HEK293 (cell line): ENCODE measurements around the gene SVOP.
"Not testable (repeated sequence)": the region's sequence is repeated elsewhere in the genome, so short reads cannot be mapped to it uniquely, and the experiment has no call there.

ENCODE experiments used
- CTCF ChIA-PET: fragments of 350-600 bp; formaldehyde crosslinking; extraction: SDS; loops from one replicate; lab custom pipeline; 2021; ENCODE audit warnings: antibody characterized with exemption; lab: Yijun Ruan, JAX
- POLR2A ChIA-PET: fragments of 300-600 bp; formaldehyde crosslinking; extraction: SDS; loops from one replicate; lab custom pipeline; 2020; ENCODE audit warnings: antibody characterized with exemption, inconsistent platforms; lab: Yijun Ruan, JAX
- H3K27ac ChIP-seq: fragments of 200-500 bp; sonication (Bioruptor generic); 2 replicates; pipeline ENCODE4 v1.5.1; 2014; ENCODE audit warnings: low read depth, low read length, control low read depth, inconsistent platforms; ENCODE audit errors: extremely low read depth
- H3K36me3 ChIP-seq, 2 experiments: fragments of 200-500 bp in 1 of 2; sonication (Bioruptor generic) in 1 of 2; 1 replicate in 1 of 2; 2 replicates in 1 of 2; pipeline ENCODE4 v1.5.1; 2014 to 2017; ENCODE audit warnings: inconsistent platforms in 2 of 2, low read length in 2 of 2; ENCODE audit not compliant: control insufficient read depth in 2 of 2, insufficient read depth in 1 of 2
- H3K4me1 ChIP-seq: fragments of 200-500 bp; sonication (Bioruptor generic); 2 replicates; pipeline ENCODE4 v1.5.1; 2014; ENCODE audit warnings: mild to moderate bottlenecking, low read length, inconsistent platforms; ENCODE audit not compliant: control insufficient read depth, insufficient read depth
- H3K4me3 ChIP-seq: 2 replicates; pipeline ENCODE4 v1.5.1; 2011; ENCODE audit warnings: low read depth, mild to moderate bottlenecking, control low read depth, low read length, moderate library complexity
- H3K9me3 ChIP-seq: fragments of 200-500 bp; sonication (Bioruptor generic); 2 replicates; pipeline ENCODE4 v1.5.1; 2014; ENCODE audit warnings: low read depth, low read length, inconsistent platforms; ENCODE audit not compliant: control insufficient read depth, insufficient read depth
- GLIS1 ChIP-seq: fragments of 450-650 bp; formaldehyde crosslinking; IDR thresholded peaks from 2 replicates; pipeline ENCODE4 v1.5.1; 2016; ENCODE audit warnings: missing biosample characterization, missing genetic modification characterization
- WT1 ChIP-seq: fragments of 450-650 bp; formaldehyde crosslinking; IDR thresholded peaks from 2 replicates; pipeline ENCODE4 v1.5.1; 2016; ENCODE audit warnings: missing biosample characterization, missing genetic modification characterization
- YY2 ChIP-seq: fragments of 450-650 bp; formaldehyde crosslinking; IDR thresholded peaks from 2 replicates; pipeline ENCODE4 v1.5.1; 2016; ENCODE audit warnings: missing biosample characterization, missing genetic modification characterization
- ZBTB17 ChIP-seq: fragments of 450-650 bp; formaldehyde crosslinking; IDR thresholded peaks from 2 replicates; pipeline ENCODE4 v1.5.1; 2016; ENCODE audit warnings: missing biosample characterization, missing genetic modification characterization
- ZEB2 ChIP-seq: fragments of 450-650 bp; formaldehyde crosslinking; IDR thresholded peaks from 2 replicates; pipeline ENCODE4 v1.5.1; 2016; ENCODE audit warnings: missing biosample characterization, missing genetic modification characterization
- ZNF121 ChIP-seq: fragments of 450-650 bp; formaldehyde crosslinking; IDR thresholded peaks from 2 replicates; pipeline ENCODE4 v1.5.1; 2016; ENCODE audit warnings: missing biosample characterization, missing genetic modification characterization
- ZNF146 ChIP-seq: fragments of 450-650 bp; formaldehyde crosslinking; IDR thresholded peaks from 2 replicates; pipeline ENCODE4 v1.5.1; 2016; ENCODE audit warnings: missing biosample characterization, missing genetic modification characterization
- ZNF211 ChIP-seq: fragments of 450-650 bp; formaldehyde crosslinking; IDR thresholded peaks from 2 replicates; pipeline ENCODE4 v1.5.1; 2016; ENCODE audit warnings: low read depth, missing biosample characterization, missing genetic modification characterization
- ZNF560 ChIP-seq: fragments of 450-650 bp; formaldehyde crosslinking; IDR thresholded peaks from 2 replicates; pipeline ENCODE4 v1.5.1; 2017; ENCODE audit warnings: missing biosample characterization, missing genetic modification characterization, borderline replicate concordance
- ZNF777 ChIP-seq: fragments of 450-650 bp; formaldehyde crosslinking; IDR thresholded peaks from 2 replicates; pipeline ENCODE4 v1.5.1; 2017; ENCODE audit warnings: missing biosample characterization, missing genetic modification characterization, borderline replicate concordance
- TF ChIP-seq, protein P1 (sequence below): fragments of 450-650 bp; formaldehyde crosslinking; IDR thresholded peaks from 2 replicates; pipeline ENCODE4 v1.5.1; 2016; ENCODE audit warnings: missing biosample characterization, missing genetic modification characterization
- TF ChIP-seq, protein P2 (sequence below): fragments of 450-650 bp; formaldehyde crosslinking; IDR thresholded peaks from 2 replicates; pipeline ENCODE4 v1.5.1; 2016; ENCODE audit warnings: missing biosample characterization, missing genetic modification characterization
- TF ChIP-seq, protein P3 (sequence below): fragments of 450-650 bp; formaldehyde crosslinking; IDR thresholded peaks from 2 replicates; pipeline ENCODE4 v1.5.1; 2016; ENCODE audit warnings: missing biosample characterization, missing genetic modification characterization
- TF ChIP-seq, protein P4 (sequence below): fragments of 450-650 bp; formaldehyde crosslinking; IDR thresholded peaks from 2 replicates; pipeline ENCODE4 v1.5.1; 2016; ENCODE audit warnings: missing biosample characterization, missing genetic modification characterization

The SVOP gene

DNA sequence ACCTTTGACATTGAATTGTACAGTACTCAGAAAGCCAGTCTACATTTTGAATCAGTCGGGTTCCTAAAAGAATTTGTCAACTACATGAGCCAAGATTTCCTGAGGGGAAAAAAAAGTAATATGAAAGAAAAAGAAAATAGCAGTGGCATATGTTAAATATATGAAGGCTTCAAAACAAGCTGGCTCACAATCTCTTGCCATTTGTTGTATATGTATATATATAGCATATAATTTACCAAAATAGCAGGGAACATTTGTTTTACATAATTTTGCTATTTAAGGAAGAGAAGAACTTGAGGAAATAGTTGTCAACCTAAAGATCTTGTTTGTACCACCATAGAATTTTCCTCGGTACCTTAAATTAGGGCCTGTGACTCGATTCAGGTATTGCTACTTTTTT, 16.9 kb downstream of the SVOP start:
- no peak overlapping the region for H3K4me3 ChIP-seq
- TF ChIP-seq, protein P1, sequence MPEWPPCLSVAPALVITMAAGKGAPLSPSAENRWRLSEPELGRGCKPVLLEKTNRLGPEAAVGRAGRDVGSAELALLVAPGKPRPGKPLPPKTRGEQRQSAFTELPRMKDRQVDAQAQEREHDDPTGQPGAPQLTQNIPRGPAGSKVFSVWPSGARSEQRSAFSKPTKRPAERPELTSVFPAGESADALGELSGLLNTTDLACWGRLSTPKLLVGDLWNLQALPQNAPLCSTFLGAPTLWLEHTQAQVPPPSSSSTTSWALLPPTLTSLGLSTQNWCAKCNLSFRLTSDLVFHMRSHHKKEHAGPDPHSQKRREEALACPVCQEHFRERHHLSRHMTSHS (tag by site-specific recombination) = no peak
- TF ChIP-seq YY2 = no peak
- no peaks in the 10 kb centered on the region for H3K4me1 ChIP-seq
- no peaks in the 10 kb centered on the region for H3K36me3 ChIP-seq
- ChIA-PET POLR2A (no interaction called here), CTCF (interaction anchor here (0.5 to 0.7 kb wide), 3 partner anchors 21 to 470 kb away, joined by 3 read pairs; no protein-coding TSS in a partner anchor)
- no peak overlapping the region for H3K27ac ChIP-seq
- H3K9me3 ChIP-seq = no peaks in the 10 kb centered on the region

DNA sequence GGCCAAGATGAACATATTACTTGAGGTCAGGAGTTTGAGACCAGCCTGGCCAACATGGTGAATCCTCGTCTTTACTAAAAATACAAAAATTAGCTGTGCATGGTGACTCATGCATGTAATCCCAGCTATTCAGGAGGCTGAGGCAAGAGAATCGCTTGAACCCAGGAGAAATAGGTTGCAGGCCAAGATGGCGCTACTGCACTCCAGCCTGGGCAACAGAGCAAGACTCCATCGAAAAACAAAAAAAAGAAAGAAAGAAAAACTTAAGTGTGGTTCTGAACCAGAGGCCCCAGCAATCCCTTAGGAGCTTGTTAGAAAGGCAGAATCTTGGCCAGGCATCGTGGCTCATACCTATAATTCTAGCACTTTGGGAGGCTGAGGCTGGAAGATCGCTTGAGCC, 24.5 kb downstream of the SVOP start:
- CTCF ChIA-PET = no interaction called here
- POLR2A ChIA-PET = no interaction called here
- Histone ChIP-seq H3K9me3 (no peaks in the 10 kb centered on the region), H3K4me1 (no peaks in the 10 kb centered on the region), H3K4me3 (no peak overlapping the region), H3K27ac (no peak overlapping the region), H3K36me3 (no peaks in the 10 kb centered on the region)
- no peak for TF ChIP-seq ZNF777 (tag by site-specific recombination)
- TF ChIP-seq ZNF121 (tag by site-specific recombination) = peak; percentile 63

DNA sequence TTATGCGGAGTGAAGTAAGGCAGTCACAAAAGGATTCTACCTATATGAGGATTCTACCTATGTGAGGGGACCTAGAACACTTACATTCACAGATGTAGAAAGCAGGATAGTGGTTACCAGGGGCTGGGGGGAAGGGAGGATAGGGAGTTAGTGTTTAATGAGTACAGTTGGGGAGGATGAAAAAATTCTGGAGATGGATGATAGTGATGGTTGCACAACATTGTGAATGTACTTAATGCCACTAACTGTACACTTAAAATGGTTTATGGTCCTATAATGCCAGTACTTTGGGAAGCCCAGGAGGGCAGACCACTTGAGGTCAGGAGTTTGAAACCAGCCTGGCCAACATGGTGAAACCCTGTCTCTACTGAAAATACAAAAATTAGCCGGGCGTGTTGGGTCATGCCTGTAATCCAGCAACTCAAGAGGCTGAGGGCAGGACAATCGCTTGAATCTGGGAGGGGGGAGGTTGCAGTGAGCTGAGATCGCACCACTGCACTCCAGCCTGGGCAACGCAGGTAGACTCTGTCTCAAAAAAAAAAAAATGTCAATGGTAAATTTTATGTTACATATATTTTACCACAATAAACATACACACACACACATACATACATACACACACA, 25.4 kb downstream of the SVOP start:
- Histone ChIP-seq H3K4me1 (no peaks in the 10 kb centered on the region), H3K4me3 (no peak overlapping the region), H3K27ac (no peak overlapping the region), H3K9me3 (no peaks in the 10 kb centered on the region), H3K36me3 (no peaks in the 10 kb centered on the region)
- ChIA-PET CTCF (no interaction called here), POLR2A (no interaction called here)
- TF ChIP-seq ZNF560 (no peak), ZNF211 (0 out of 2 replicates have a peak, but pooled peaks have one; percentile 6), ZBTB17 (tag by site-specific recombination) (peak; percentile 38; the same call in 1 of the 2 replicates), GLIS1 (no peak), WT1 (tag by site-specific recombination) (peak; percentile 86), ZEB2 (tag by site-specific recombination) (peak; percentile 48; the same call in 1 of the 2 replicates)
- TF ChIP-seq, protein P2, sequence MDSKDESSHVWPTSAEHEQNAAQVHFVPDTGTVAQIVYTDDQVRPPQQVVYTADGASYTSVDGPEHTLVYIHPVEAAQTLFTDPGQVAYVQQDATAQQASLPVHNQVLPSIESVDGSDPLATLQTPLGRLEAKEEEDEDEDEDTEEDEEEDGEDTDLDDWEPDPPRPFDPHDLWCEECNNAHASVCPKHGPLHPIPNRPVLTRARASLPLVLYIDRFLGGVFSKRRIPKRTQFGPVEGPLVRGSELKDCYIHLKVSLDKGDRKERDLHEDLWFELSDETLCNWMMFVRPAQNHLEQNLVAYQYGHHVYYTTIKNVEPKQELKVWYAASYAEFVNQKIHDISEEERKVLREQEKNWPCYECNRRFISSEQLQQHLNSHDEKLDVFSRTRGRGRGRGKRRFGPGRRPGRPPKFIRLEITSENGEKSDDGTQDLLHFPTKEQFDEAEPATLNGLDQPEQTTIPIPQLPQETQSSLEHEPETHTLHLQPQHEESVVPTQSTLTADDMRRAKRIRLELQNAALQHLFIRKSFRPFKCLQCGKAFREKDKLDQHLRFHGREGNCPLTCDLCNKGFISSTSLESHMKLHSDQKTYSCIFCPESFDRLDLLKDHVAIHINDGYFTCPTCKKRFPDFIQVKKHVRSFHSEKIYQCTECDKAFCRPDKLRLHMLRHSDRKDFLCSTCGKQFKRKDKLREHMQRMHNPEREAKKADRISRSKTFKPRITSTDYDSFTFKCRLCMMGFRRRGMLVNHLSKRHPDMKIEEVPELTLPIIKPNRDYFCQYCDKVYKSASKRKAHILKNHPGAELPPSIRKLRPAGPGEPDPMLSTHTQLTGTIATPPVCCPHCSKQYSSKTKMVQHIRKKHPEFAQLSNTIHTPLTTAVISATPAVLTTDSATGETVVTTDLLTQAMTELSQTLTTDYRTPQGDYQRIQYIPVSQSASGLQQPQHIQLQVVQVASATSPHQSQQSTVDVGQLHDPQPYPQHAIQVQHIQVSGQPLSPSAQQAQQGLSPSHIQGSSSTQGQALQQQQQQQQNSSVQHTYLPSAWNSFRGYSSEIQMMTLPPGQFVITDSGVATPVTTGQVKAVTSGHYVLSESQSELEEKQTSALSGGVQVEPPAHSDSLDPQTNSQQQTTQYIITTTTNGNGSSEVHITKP (tag by site-specific recombination) = peak; percentile 86

DNA sequence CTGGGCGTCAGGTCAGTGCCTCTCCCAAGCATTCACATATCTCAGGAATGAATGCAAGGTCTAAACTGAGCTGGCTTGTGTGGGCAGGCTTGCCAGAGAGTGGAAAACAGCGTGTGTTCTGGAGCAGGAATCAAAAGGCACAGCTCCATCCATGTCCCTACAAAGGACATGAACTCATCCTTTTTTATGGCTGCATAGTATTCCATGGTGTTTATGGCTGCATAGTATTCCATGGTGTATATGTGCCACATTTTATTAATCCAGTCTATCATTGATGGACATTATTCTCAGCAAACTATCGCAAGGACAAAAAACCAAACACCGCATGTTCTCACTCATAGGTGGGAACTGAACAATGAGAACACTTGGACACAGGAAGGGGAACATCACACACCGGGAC, 30.8 kb downstream of the SVOP start:
- H3K36me3 ChIP-seq, H3K4me1 ChIP-seq, H3K9me3 ChIP-seq, H3K27ac ChIP-seq, H3K4me3 ChIP-seq, CTCF ChIA-PET, POLR2A ChIA-PET: not testable (repeated sequence)
- TF ChIP-seq, protein P3, sequence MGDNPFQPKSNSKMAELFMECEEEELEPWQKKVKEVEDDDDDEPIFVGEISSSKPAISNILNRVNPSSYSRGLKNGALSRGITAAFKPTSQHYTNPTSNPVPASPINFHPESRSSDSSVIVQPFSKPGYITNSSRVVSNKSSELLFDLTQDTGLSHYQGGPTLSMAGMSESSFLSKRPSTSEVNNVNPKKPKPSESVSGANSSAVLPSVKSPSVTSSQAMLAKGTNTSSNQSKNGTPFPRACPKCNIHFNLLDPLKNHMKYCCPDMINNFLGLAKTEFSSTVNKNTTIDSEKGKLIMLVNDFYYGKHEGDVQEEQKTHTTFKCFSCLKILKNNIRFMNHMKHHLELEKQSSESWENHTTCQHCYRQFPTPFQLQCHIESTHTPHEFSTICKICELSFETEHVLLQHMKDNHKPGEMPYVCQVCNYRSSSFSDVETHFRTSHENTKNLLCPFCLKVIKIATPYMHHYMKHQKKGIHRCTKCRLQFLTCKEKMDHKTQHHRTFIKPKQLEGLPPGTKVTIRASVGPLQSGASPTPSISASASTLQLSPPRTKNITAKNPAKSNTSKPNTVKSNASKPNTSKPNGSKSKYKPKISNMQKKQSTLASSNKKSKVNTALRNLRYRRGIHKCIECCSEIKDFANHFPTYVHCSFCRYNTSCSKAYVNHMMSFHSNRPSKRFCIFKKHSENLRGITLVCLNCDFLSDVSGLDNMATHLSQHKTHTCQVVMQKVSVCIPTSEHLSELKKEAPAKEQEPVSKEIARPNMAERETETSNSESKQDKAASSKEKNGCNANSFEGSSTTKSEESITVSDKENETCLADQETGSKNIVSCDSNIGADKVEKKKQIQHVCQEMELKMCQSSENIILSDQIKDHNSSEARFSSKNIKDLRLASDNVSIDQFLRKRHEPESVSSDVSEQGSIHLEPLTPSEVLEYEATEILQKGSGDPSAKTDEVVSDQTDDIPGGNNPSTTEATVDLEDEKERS (tag by site-specific recombination) = 0 out of 2 replicates have a peak, but pooled peaks have one; percentile 65
- peak; percentile 100 for TF ChIP-seq ZNF146 (tag by site-specific recombination)
- TF ChIP-seq, protein P4, sequence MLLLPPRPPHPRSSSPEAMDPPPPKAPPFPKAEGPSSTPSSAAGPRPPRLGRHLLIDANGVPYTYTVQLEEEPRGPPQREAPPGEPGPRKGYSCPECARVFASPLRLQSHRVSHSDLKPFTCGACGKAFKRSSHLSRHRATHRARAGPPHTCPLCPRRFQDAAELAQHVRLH (tag by site-specific recombination) = peak; percentile 44; the same call in 1 of the 2 replicates
